RWPE1 (cell line): ENCODE data around the gene CTNNA2.

Source experiments
- CTCF ChIA-PET: fragments of 350-600 bp; sonication (Branson Sonifier 250); formaldehyde crosslinking; extraction: SDS; loops from one replicate; lab custom pipeline; 2021; lab: Yijun Ruan, JAX
- POLR2A ChIA-PET: fragments of 400-600 bp; formaldehyde crosslinking; extraction: SDS; loops from one replicate; lab custom pipeline; 2020; ENCODE audit warnings: antibody characterized with exemption; ENCODE audit not compliant: low non-redundant PET; lab: Yijun Ruan, JAX
- DNase-seq: peaks from one replicate; pipeline ENCODE4 v3.0.0; 2012; ENCODE audit warnings: low spot score
- H3K27ac ChIP-seq: fragments of 450-650 bp; 2 replicates; pipeline ENCODE4 v1.5.1; 2017
- TF ChIP-seq, protein P1 (sequence below): fragments of 450-650 bp; conservative IDR thresholded peaks from 2 replicates; pipeline ENCODE4 v1.5.1; 2017; ENCODE audit warnings: low read depth, mild to moderate bottlenecking

Gene CTNNA2

DNA sequence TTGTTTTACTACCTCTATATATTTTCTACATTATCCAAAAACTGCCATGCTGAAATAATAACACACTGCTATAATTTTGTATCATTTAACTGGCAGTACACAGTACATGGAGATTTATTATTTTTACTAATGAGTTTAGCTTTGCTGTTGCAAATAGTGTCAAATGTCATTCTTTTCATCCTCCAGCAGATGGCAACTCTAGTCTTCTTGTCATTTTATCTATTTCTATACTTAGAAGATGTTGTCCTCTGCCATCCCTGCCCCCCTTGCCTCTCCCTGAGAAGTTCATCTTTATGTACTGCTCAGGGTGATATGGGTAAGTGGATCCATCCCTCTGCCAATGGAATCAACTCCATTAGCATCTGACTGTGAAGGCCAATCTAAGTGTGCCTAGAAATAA, 813.4 kb downstream of the CTNNA2 start:
- POLR2A ChIA-PET: no interaction called here
- CTCF ChIA-PET: interaction anchor here (0.7 to 1.5 kb wide), 5 partner anchors 17 to 177 kb away, joined by 3 to 11 read pairs (median 4); no protein-coding TSS in a partner anchor
- TF ChIP-seq, protein P1, sequence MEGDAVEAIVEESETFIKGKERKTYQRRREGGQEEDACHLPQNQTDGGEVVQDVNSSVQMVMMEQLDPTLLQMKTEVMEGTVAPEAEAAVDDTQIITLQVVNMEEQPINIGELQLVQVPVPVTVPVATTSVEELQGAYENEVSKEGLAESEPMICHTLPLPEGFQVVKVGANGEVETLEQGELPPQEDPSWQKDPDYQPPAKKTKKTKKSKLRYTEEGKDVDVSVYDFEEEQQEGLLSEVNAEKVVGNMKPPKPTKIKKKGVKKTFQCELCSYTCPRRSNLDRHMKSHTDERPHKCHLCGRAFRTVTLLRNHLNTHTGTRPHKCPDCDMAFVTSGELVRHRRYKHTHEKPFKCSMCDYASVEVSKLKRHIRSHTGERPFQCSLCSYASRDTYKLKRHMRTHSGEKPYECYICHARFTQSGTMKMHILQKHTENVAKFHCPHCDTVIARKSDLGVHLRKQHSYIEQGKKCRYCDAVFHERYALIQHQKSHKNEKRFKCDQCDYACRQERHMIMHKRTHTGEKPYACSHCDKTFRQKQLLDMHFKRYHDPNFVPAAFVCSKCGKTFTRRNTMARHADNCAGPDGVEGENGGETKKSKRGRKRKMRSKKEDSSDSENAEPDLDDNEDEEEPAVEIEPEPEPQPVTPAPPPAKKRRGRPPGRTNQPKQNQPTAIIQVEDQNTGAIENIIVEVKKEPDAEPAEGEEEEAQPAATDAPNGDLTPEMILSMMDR: peak; percentile 29; the same call in 1 of the 2 replicates
- no peak overlapping the region for H3K27ac ChIP-seq
- peak; percentile 12 for DNase-seq

DNA sequence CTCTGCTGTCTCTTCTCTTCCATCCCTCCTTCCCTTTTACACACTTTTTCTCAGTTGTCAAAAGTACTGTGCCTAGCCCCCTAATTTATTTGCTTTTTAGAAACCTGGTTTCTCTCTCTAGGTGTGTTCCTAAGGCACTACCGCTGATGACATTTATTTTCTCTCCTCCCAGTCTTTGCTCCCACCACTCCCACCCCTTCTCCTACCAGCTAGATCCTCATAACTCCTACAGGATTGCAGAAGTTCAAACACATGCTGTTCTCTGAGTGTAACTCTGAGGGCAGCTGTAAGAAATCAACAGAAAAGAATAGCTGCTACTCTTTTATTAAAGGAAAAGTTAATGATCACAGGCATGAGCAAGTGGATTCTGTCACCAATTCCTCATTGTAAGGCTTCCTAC, 814.0 kb downstream of the CTNNA2 start:
- ChIA-PET CTCF (interaction anchor here (1.7 kb wide), 1 partner anchor 172 kb away, joined by 5 read pairs; no protein-coding TSS in a partner anchor), POLR2A (no interaction called here)
- no peak for DNase-seq
- H3K27ac ChIP-seq: no peak overlapping the region
- TF ChIP-seq, protein P1: no peak

GRCh38 chr2:80328159-80328571, 815.3 kb downstream of the CTNNA2 start:
- ChIA-PET POLR2A (no interaction called here), CTCF (interaction anchor here (1.7 kb wide), 1 partner anchor 171 kb away, joined by 5 read pairs; no protein-coding TSS in a partner anchor)

DNA sequence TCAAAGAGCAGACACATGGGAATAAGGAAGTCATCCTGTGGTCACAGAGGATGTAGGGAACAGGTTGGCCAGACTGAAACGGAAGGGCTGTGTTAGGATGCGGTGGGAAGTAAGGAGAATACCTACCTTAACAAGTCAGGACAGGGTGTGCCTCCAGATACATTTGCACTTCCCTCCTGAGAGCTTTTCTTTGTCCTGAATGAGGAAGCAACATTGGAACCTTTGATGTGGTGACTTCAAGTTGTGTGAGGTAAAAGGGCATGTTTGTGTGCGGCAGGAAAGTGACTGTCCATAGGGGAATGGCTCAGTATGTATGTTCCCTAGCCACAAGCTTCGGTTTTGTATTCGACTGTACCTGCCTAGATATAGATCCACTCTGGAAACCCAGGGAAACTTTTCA, 816.6 kb downstream of the CTNNA2 start:
- CTCF ChIA-PET: interaction anchor here (0.6 to 0.7 kb wide), 3 partner anchors 16 to 189 kb away, joined by 3 to 5 read pairs (median 4); no protein-coding TSS in a partner anchor
- TF ChIP-seq, protein P1: no peak
- POLR2A ChIA-PET: no interaction called here
- no peak overlapping the region for H3K27ac ChIP-seq
- no peak for DNase-seq

More at GRCh38 chr2:80328159-80328571, 815.3 kb downstream of the CTNNA2 start:
- no peak for DNase-seq
- TF ChIP-seq, protein P1: no peak
- no peak overlapping the region for H3K27ac ChIP-seq

- DNase-seq: no peak
- TF ChIP-seq, protein P1: no peak
- H3K27ac ChIP-seq: no peak overlapping the region
- POLR2A ChIA-PET: no interaction called here
- CTCF ChIA-PET: no interaction called here
These were observed 817.9 kb downstream of the CTNNA2 start for GRCh38 chr2:80330527-80331450.

- TF ChIP-seq, protein P1: no peak
- no peak for DNase-seq
- H3K27ac ChIP-seq: no peak overlapping the region
- ChIA-PET CTCF (no interaction called here), POLR2A (no interaction called here)
These were observed 821.0 kb downstream of the CTNNA2 start for GRCh38 chr2:80333886-80334285.
